Ovary (tissue), 9 donors: Measurements from ENCODE around the gene SKP1. TPM values are rescaled to one million over a fixed set of nuclear protein-coding genes. Genes with fewer than 3 reads are reported as not detected.

Experiments used
- DNase-seq, 5 donors: peaks; one replicate each; pipeline ENCODE4 v3.0.0-alpha.2; 2019 to 2020
- H3K27ac ChIP-seq, 2 donors: fragments of 200-600 bp; one replicate each; pipeline versions ENCODE4 v1.5.1 to v1.8.0; 2019 to 2022
- H3K27me3 ChIP-seq: fragments of 200-600 bp; one replicate; pipeline ENCODE4 v1.8.0; 2022
- H3K36me3 ChIP-seq: fragments of 200-600 bp; sonication (generic); one replicate; pipeline ENCODE4 v1.5.1; 2019
- H3K4me1 ChIP-seq: one replicate; pipeline ENCODE4 v1.8.1; 2013; ENCODE audit warnings: mild to moderate bottlenecking, moderate library complexity; ENCODE audit not compliant: insufficient read depth
- H3K4me3 ChIP-seq: fragments of 200-600 bp; sonication (generic); one replicate; pipeline ENCODE4 v1.5.1; 2017
- H3K9me3 ChIP-seq, 2 donors: fragments of 200-600 bp in 1 of 2; sonication (generic) in 1 of 2; one replicate each; pipeline versions ENCODE4 v1.5.1 to v1.8.1; 2013 to 2019; ENCODE audit warnings: mild to moderate bottlenecking in 1 of 2, moderate library complexity in 1 of 2
- EP300 ChIP-seq: sonication (generic); formaldehyde crosslinking; IDR thresholded peaks from one replicate; pipeline ENCODE4 v1.6.1; 2017; ENCODE audit warnings: antibody characterized with exemption
- POLR2A ChIP-seq: fragments of 450-650 bp; IDR thresholded peaks from one replicate; pipeline ENCODE4 v1.6.1; 2017; ENCODE audit warnings: antibody characterized with exemption, mild to moderate bottlenecking, moderate library complexity
- WGBS, 3 donors: extraction: QIAGEN DNeasy Blood & Tissue Kit in 1 of 3; methylation state at CpG; one replicate each; pipeline versions ENCODE4 v1.1.5 to v1.1.7; 2013 to 2017; 5-methylcytosine and 5-hydroxymethylcytosine counted together
- intact Hi-C, 4 donors: fragments of 100-400 bp; cut with DNase I; formaldehyde crosslinking; loops; one replicate each; pipeline versions ENCODE4 v1.11.0 to v1.15.1; 2022 to 2023
- polyA plus RNA-seq, 2 donors: library from polyadenylated mRNA; stranded (reverse); fragments of 200-250 nt in 1 of 2; fragments of 350-450 nt in 1 of 2; fragmentation: Illumina TruSeq in 1 of 2; extraction: RNeasy Lipid Tissue Mini Kit (QIAGEN cat#74804) in 1 of 2; gene quantifications; one replicate each; pipeline ENCODE4 v1.2.3, GENCODE V29; 2013 to 2014
- total RNA-seq, 7 donors: library from RNA; depleted of rRNA in 2 of 7; stranded (reverse); fragments of >200 nt in 2 of 7; fragmentation: NEBNext Ultra II Directional in 3 of 7; extraction: Animal tissue kit (Norgen Biotek cat#: 25700) in 3 of 7; gene quantifications; one replicate each; pipeline versions ENCODE4 v1.1.0 to v1.2.4, GENCODE V29; 2016 to 2023
- TF ChIP-seq, protein P1 (sequence below), 3 donors: fragments of 450-650 bp in 2 of 3; fragments of 200-600 bp in 1 of 3; IDR thresholded peaks; one replicate each; pipeline versions ENCODE4 v1.5.1 to v1.8.0; 2016 to 2022; ENCODE audit warnings: antibody characterized with exemption in 3 of 3, mild to moderate bottlenecking in 1 of 3
- donor health status: DM: no; HTN: no; CAD: no; lungs with moderate emphysema.
- donor health status: DM: no; HTN: no; CAD: no.
- donor health status: Bipolar disorder and iron deficiency.
- donor health status: DM: yes; HTN: yes; CAD: no.
- donor health status: DM: no; HTN: no; CAD: no.
- donor health status: DM: yes; HTN: yes; CAD: no.

Gene SKP1
- total and polyA plus RNA-seq, 9 donors: 263 to 1,077 (median 388) TPM

DNA sequence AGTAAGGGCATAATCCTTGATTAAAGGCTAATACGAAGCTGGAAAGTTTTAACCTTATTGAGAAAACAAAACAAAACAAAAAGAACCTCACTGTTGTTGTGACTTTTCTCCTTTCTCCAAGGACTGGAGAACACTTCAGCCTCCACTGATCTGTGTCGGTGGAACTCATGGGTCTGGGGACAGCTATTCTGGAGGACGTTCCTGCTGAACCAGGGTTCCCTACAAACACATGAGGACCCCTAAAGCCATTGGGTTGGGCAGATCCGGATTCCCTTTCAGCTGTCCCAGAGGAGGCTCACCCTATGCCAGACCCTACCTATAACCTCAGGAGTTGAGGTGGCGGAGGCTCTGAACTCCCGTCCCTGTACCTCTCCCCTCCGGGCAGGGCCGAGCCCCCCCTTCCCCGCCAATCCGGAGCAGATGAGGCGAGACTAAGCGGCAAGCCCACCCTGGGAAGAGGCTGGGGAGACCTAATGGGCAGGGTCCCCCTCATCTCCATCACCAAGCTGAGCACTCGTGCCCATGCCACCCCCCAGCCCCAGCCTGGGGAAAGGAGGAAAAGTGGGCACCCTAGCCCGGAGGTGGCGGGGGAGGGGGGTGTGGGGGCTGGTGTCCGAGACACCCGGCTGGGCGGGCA lies 63.9 kb downstream of the SKP1 start:
- Histone ChIP-seq H3K36me3 (no peaks in the 10 kb centered on the region), H3K27me3 (no peaks in the 10 kb centered on the region), H3K4me1 (peaks cover 5% of the 10 kb centered on the region), H3K27ac (no peak overlapping the region), H3K4me3 (no peak overlapping the region), H3K9me3 (no peaks in the 10 kb centered on the region)
- TF ChIP-seq, protein P1, sequence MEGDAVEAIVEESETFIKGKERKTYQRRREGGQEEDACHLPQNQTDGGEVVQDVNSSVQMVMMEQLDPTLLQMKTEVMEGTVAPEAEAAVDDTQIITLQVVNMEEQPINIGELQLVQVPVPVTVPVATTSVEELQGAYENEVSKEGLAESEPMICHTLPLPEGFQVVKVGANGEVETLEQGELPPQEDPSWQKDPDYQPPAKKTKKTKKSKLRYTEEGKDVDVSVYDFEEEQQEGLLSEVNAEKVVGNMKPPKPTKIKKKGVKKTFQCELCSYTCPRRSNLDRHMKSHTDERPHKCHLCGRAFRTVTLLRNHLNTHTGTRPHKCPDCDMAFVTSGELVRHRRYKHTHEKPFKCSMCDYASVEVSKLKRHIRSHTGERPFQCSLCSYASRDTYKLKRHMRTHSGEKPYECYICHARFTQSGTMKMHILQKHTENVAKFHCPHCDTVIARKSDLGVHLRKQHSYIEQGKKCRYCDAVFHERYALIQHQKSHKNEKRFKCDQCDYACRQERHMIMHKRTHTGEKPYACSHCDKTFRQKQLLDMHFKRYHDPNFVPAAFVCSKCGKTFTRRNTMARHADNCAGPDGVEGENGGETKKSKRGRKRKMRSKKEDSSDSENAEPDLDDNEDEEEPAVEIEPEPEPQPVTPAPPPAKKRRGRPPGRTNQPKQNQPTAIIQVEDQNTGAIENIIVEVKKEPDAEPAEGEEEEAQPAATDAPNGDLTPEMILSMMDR (IDR thresholded peaks at IDR 0.05): no peak
- TF ChIP-seq POLR2A: no peak
- TF ChIP-seq EP300: no peak
- intact Hi-C loops: no loop called here
- 37 to 51% (median 46%) methylated on average over 16 to 18 of the region's 18 CpGs for WGBS, 3 donors
- DNase-seq: no peak

DNA sequence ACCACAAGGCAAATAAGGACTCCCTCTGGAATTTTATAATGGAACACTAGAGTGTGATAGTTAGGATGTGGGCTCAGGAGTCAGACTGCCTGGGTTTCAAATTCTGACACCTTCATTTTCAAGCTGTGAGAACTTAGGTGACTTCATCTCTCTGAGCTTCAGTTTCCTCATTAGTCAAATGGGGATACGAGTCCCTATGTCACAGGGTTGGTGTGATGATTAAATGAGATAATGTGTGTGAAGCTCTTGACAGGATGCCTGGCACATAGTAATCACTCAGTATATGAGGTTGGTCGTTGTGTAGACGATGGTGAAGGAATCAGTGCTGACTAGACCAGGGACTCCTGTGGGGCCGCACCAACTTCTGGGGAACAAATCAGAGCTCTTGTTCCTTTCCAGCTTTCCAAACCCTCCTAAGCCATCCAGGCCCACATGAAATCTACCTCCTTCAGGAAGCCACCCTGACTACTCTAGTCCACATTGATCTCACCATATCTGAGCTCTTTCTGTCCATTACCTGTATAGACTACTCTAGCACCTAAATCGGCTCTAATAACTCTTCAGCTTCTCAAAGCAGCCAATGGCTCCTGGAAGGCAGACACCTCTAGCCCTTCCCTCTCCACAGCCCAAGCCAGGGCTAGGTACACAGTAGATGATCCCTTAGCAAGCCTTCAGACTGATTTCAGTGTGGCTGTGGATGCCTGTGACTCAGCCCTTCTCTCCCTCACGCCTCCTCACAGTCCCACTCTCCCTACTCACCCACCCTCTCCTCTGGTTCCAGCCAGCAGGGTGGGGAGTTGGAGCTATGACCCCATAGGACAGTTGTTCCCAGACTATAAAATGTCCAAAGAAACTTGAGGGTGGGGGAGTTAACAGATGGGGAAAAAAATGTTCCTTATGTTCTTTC lies 64.8 kb downstream of the SKP1 start:
- Histone ChIP-seq H3K4me1 (peaks cover 5% of the 10 kb centered on the region), H3K27me3 (no peaks in the 10 kb centered on the region), H3K27ac (no peak overlapping the region), H3K4me3 (no peak overlapping the region), H3K36me3 (no peaks in the 10 kb centered on the region), H3K9me3 (no peaks in the 10 kb centered on the region)
- TF ChIP-seq EP300 (no peak), POLR2A (no peak)
- TF ChIP-seq, protein P1 (IDR thresholded peaks at IDR 0.05): no peak
- intact Hi-C loops: no loop called here
- DNase-seq: no peak
- 88 to 90% (median 88%) methylated on average over 6 of the region's 6 CpGs for WGBS, 3 donors

DNA sequence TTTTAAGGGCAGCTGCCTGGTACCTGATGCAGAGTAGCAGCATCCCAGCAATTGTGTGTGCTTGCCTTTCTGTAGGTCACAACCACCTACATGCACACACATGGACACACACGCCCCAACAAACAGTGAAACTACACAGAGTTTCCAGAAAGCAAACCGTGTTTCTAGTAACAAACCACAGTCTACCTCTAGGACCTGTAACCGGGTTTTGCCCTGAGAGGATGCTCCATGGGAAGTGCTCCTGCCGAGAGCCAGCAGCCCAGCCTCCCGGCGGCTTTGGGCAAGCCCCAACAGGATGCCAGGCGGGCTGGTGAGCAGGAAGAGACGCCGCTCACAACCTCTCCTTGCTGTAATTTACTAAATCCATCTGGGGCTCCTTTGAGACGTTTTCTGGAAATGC lies 66.4 kb downstream of the SKP1 start:
- TF ChIP-seq, protein P1 (IDR thresholded peaks at IDR 0.05): no peak
- TF ChIP-seq POLR2A: no peak
- no peak for TF ChIP-seq EP300
- no peak for DNase-seq
- H3K4me1 ChIP-seq: peaks cover 5% of the 10 kb centered on the region
- no peak overlapping the region for H3K4me3 ChIP-seq
- H3K27me3 ChIP-seq: no peaks in the 10 kb centered on the region
- no peak overlapping the region for H3K27ac ChIP-seq
- WGBS, 3 donors: 81 to 82% (median 82%) methylated on average over 10 of the region's 10 CpGs
- no peaks in the 10 kb centered on the region for H3K36me3 ChIP-seq
- no peaks in the 10 kb centered on the region for H3K9me3 ChIP-seq
- intact Hi-C loops: no loop called here

DNA sequence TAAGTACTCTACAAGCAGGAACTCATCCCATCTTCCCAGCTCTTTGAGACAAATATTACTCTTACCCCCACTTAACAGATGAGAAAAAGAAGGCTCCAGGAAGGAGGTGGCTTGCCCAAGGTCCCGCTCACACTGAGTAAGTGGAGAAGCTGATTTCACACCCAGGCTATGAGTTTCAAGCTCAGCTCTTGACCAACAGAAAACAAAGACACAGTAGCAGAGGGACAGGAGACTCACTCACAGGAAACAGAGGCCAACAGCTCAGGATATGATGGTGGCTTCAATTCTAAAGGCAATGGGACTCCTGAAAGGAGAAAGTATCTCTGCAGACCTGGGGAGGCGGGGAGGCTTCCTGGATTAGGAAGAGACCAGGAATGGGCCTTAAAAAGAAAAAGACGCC lies 69.0 kb downstream of the SKP1 start:
- Histone ChIP-seq H3K27me3 (no peaks in the 10 kb centered on the region), H3K9me3 (no peaks in the 10 kb centered on the region), H3K27ac (no peak overlapping the region), H3K4me1 (no peaks in the 10 kb centered on the region), H3K36me3 (no peaks in the 10 kb centered on the region), H3K4me3 (no peak overlapping the region)
- TF ChIP-seq, protein P1 (IDR thresholded peaks at IDR 0.05): no peak
- TF ChIP-seq POLR2A: no peak
- TF ChIP-seq EP300: no peak
- no peak for DNase-seq
- 93 to 98% (median 97%) methylated on average over 3 of the region's 3 CpGs for WGBS, 3 donors
- intact Hi-C loops: no loop called here
